ENCODE measurements around the gene SLC12A4.

- TF ChIP-seq CTCF (IDR thresholded peaks at IDR 0.05) (no peak), EZH2phosphoT487 (IDR thresholded peaks at IDR 0.05) (no peak), EZH2 (IDR thresholded peaks at IDR 0.05) (no peak)
Observed at GRCh38 chr16:67930678-67931211, 37.7 kb downstream of the SLC12A4 start.

Measured in neural progenitor cell (in vitro differentiated cells).